ENCODE results near the gene COA8. TPM values are rescaled to one million over a fixed set of nuclear protein-coding genes. Genes with fewer than 3 reads are reported as not detected.

COA8 gene
- total and polyA plus RNA-seq, 2 of the 13 experiments (the other 11 are each of a cell fraction or from before 2014, with no cell fraction given) = 10.9 to 25.1 TPM

- TF ChIP-seq, protein P1, sequence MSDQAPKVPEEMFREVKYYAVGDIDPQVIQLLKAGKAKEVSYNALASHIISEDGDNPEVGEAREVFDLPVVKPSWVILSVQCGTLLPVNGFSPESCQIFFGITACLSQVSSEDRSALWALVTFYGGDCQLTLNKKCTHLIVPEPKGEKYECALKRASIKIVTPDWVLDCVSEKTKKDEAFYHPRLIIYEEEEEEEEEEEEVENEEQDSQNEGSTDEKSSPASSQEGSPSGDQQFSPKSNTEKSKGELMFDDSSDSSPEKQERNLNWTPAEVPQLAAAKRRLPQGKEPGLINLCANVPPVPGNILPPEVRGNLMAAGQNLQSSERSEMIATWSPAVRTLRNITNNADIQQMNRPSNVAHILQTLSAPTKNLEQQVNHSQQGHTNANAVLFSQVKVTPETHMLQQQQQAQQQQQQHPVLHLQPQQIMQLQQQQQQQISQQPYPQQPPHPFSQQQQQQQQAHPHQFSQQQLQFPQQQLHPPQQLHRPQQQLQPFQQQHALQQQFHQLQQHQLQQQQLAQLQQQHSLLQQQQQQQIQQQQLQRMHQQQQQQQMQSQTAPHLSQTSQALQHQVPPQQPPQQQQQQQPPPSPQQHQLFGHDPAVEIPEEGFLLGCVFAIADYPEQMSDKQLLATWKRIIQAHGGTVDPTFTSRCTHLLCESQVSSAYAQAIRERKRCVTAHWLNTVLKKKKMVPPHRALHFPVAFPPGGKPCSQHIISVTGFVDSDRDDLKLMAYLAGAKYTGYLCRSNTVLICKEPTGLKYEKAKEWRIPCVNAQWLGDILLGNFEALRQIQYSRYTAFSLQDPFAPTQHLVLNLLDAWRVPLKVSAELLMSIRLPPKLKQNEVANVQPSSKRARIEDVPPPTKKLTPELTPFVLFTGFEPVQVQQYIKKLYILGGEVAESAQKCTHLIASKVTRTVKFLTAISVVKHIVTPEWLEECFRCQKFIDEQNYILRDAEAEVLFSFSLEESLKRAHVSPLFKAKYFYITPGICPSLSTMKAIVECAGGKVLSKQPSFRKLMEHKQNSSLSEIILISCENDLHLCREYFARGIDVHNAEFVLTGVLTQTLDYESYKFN (CRISPR knock-in tag; conservative IDR thresholded peaks at IDR 0.05) = no peak
- TF ChIP-seq MYNN (CRISPR knock-in tag; IDR thresholded peaks at IDR 0.05; ENCODE audit: low read depth) (no peak), ZNF776 (CRISPR knock-in tag; IDR thresholded peaks at IDR 0.05) (no peak), ZXDC (CRISPR knock-in tag; IDR thresholded peaks at IDR 0.05) (no peak), MXI1 (IDR thresholded peaks at IDR 0.05; ENCODE audit: borderline replicate concordance, low read depth, low read length) (no peak), CBX1 (IDR thresholded peaks at IDR 0.05; ENCODE audit: low read depth) (no peak), ZNF260 (CRISPR knock-in tag; IDR thresholded peaks at IDR 0.05; ENCODE audit: borderline replicate concordance, low read depth) (no peak), PLSCR1 (CRISPR knock-in tag; IDR thresholded peaks at IDR 0.05; ENCODE audit: borderline replicate concordance) (no peak), GLMP (CRISPR knock-in tag; IDR thresholded peaks at IDR 0.05; ENCODE audit: borderline replicate concordance) (no peak), MAFG (CRISPR knock-in tag; IDR thresholded peaks at IDR 0.05) (no peak), KMT2A (CRISPR knock-in tag; IDR thresholded peaks at IDR 0.05) (no peak)
- TF ChIP-seq, protein P2, sequence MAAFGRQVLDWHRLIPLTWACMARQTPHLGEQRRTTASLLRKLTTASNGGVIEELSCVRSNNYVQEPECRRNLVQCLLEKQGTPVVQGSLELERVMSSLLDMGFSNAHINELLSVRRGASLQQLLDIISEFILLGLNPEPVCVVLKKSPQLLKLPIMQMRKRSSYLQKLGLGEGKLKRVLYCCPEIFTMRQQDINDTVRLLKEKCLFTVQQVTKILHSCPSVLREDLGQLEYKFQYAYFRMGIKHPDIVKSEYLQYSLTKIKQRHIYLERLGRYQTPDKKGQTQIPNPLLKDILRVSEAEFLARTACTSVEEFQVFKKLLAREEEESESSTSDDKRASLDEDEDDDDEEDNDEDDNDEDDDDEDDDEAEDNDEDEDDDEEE (CRISPR knock-in tag; IDR thresholded peaks at IDR 0.05) = no peak
These were observed 5.6 kb upstream of the COA8 start (continued) for GRCh38 chr14:103556946-103557758.

Measured in HepG2 (cell line).